Kidney epithelial cell (primary cell): ENCODE results near the gene ARHGAP28. TPM values are rescaled to one million over a fixed set of nuclear protein-coding genes. Genes with fewer than 3 reads are reported as not detected.

Source experiments
- DNase-seq: peaks from one replicate; pipeline ENCODE4 v3.0.0-alpha.2; 2010; ENCODE audit warnings: low read depth
- H3K27me3 ChIP-seq: 2 replicates; pipeline ENCODE4 v1.6.0; 2011; ENCODE audit warnings: low read length; ENCODE audit not compliant: control insufficient read depth, insufficient read depth
- H3K36me3 ChIP-seq: 2 replicates; pipeline ENCODE4 v1.5.1; 2011; ENCODE audit warnings: low read length; ENCODE audit not compliant: control insufficient read depth, insufficient read depth
- H3K4me3 ChIP-seq: 2 replicates; pipeline ENCODE4 v1.5.1; 2011; ENCODE audit warnings: low read depth, mild to moderate bottlenecking, control low read depth, low read length
- total RNA-seq: library from RNA; depleted of rRNA; stranded (reverse); fragments of >200 nt; gene quantifications from 2 replicates; pipeline ENCODE4 v1.2.3, GENCODE V29; 2015
- TF ChIP-seq, protein P1 (sequence below): IDR thresholded peaks from 2 replicates; pipeline ENCODE4 v1.5.1; 2011; ENCODE audit warnings: mild to moderate bottlenecking, moderate library complexity, low read length, control low read depth, inconsistent platforms; ENCODE audit not compliant: insufficient read depth, poor library complexity, severe bottlenecking

The ARHGAP28 gene
- total RNA-seq, 1 donor from 2014 or later, result 4.6 TPM

DNA sequence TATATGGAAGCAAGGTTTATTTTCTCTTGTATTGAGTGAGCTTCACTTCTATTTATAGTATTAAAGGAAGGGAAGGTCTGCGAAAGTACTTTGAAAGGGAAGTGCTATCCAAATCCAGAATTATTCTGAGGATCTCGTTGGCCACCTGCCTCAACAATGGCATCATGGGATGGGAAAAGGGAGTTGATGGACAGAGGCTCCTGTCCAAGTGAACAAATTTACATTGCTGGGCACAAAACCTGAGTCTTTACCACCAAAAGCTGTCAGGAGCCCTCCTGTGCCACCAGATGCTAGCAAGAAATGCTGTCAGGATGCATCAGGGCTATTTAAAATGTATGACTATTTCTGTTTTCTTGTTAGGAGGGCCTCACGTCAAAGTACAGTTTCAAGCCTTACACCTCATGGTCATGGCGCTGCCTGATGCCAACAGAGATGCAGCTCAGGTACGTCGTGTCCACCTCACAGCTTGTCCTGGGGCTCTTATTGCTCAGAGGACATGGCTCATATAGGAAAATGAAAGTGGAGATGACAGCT is 157.3 kb downstream of the ARHGAP28 start:
- no peak overlapping the region for H3K4me3 ChIP-seq
- DNase-seq, result no peak
- H3K27me3 ChIP-seq, result no peaks in the 10 kb centered on the region
- TF ChIP-seq, protein P1, sequence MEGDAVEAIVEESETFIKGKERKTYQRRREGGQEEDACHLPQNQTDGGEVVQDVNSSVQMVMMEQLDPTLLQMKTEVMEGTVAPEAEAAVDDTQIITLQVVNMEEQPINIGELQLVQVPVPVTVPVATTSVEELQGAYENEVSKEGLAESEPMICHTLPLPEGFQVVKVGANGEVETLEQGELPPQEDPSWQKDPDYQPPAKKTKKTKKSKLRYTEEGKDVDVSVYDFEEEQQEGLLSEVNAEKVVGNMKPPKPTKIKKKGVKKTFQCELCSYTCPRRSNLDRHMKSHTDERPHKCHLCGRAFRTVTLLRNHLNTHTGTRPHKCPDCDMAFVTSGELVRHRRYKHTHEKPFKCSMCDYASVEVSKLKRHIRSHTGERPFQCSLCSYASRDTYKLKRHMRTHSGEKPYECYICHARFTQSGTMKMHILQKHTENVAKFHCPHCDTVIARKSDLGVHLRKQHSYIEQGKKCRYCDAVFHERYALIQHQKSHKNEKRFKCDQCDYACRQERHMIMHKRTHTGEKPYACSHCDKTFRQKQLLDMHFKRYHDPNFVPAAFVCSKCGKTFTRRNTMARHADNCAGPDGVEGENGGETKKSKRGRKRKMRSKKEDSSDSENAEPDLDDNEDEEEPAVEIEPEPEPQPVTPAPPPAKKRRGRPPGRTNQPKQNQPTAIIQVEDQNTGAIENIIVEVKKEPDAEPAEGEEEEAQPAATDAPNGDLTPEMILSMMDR, result no peak
- no peaks in the 10 kb centered on the region for H3K36me3 ChIP-seq

DNA sequence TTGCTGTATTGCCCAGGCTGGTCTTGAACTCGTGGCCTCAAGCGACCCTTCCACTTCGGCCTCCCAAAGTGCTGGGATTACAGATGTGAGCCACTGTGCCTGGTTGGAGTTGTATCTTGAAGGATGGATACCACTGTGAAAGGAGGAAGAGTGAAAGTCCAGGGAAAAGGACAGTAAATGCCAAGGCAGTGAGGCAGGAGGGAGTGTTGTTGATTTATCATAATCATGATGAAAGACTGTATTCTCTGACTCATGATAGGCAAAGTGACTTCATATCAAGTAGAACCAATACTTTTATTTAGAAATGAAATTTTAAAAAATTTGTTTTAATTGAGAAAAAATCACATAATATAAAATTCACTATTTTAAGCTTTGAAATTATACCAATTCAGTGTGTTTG is 162.3 kb downstream of the ARHGAP28 start:
- no peaks in the 10 kb centered on the region for H3K36me3 ChIP-seq
- H3K27me3 ChIP-seq, result no peaks in the 10 kb centered on the region
- DNase-seq, result no peak
- TF ChIP-seq, protein P1, result no peak
- H3K4me3 ChIP-seq, result no peak overlapping the region

- H3K36me3 ChIP-seq, result no peaks in the 10 kb centered on the region
- no peak for DNase-seq
- H3K4me3 ChIP-seq, result no peak overlapping the region
- TF ChIP-seq, protein P1, result no peak
- no peaks in the 10 kb centered on the region for H3K27me3 ChIP-seq
Measured at GRCh38 chr18:6901286-6901926, 171.9 kb downstream of the ARHGAP28 start.

DNA sequence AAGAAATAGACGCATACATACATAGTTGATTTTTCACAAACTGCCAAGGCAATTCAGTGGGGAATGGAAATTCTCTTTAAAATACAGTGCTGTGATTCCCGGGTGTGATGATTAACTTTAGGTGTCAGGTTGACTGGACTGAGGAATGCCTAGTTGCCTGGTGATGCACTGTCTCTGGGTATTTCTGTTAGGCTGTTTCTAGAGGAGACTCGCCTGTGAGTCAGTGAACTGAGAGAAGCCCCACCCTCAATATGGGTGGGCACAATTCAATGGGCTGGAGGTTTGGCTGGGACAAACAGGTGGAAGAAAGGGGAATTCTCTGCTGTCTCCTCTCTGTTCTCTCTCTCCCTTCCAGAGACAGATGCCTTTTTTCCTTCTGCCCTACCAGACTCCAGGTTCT is 187.6 kb downstream of the ARHGAP28 start:
- Histone ChIP-seq H3K27me3 (no peaks in the 10 kb centered on the region), H3K4me3 (no peak overlapping the region), H3K36me3 (no peaks in the 10 kb centered on the region)
- TF ChIP-seq, protein P1, result no peak
- peak; percentile 79 for DNase-seq

DNA sequence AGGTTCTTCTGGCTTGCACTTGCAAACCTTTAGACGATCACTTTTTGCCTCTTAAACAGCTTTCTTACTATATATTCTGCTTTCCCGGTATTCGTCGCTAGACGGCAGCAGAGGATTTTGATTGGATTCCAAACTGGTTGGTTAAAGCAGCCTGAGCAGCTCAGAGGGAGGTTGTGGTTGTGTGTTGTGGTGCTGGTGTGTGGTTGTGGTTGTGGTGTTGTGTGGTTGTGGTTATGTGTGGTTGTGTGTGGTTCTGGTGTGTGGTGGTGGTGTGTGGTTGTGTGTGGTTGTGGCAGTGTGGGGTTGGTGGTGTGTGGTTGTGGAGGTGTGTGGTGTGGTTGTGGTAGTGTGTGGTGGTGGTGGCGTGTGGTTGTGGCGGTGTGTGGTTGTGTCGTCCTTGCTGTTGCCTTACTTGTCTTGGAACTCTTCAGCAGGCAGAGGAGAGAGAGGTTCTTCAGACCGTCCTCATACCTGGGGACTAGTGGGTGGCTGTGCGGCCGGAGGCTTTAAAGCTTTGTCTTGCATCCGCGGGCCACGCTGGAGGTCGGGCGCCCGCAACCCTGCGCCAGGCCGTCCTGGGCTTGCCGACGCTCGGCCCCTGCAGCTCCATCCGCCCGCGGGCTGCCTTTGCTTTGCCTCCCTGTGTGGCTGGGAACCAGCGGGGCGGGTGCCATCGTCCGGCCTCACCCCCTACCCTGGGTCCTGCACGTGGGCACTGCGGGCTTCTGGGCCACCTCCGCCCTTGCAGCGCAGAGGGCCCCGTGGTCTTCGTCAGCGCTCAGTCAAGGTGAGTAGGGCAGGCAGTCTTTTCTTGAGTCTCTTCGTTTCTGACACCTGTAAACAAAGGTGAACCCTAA is 190.8 kb downstream of the ARHGAP28 start:
- TF ChIP-seq, protein P1, result peak; percentile 85
- no peak overlapping the region for H3K4me3 ChIP-seq
- peak; percentile 47 for DNase-seq
- no peaks in the 10 kb centered on the region for H3K27me3 ChIP-seq
- no peaks in the 10 kb centered on the region for H3K36me3 ChIP-seq

- no peak overlapping the region for H3K4me3 ChIP-seq
- no peak for DNase-seq
- TF ChIP-seq, protein P1, result no peak
Measured at GRCh38 chr18:6921571-6921970, 192.1 kb downstream of the ARHGAP28 start.

More at GRCh38 chr18:6921571-6921970, 192.1 kb downstream of the ARHGAP28 start:
- no peaks in the 10 kb centered on the region for H3K27me3 ChIP-seq
- no peaks in the 10 kb centered on the region for H3K36me3 ChIP-seq
